DND-41 (cell line): ENCODE data around the gene BAG2.

Experiments used
- CTCF ChIP-seq: IDR thresholded peaks from 2 replicates; pipeline ENCODE4 v1.5.1; 2012; ENCODE audit warnings: borderline replicate concordance, low read length, moderate library complexity, mild to moderate bottlenecking; ENCODE audit not compliant: poor library complexity, severe bottlenecking; ENCODE audit errors: extremely low read depth
- EZH2 ChIP-seq: IDR thresholded peaks from 3 replicates; pipeline ENCODE4 v1.6.1; 2012; ENCODE audit warnings: borderline replicate concordance, low read depth, mild to moderate bottlenecking, moderate library complexity, low read length, inconsistent platforms; ENCODE audit not compliant: severe bottlenecking

- TF ChIP-seq CTCF (no peak), EZH2 (no peak)
Measured at GRCh38 chr6:57217270-57217669, 45.1 kb downstream of the BAG2 start.
